GM19239 (cell line): ENCODE measurements around the gene SCYGR8.
"Not testable (repeated sequence)": the region's sequence is repeated elsewhere in the genome, so short reads cannot be mapped to it uniquely, and the experiment has no call there.

Experiments used
- DNase-seq: peaks from one replicate; pipeline ENCODE4 v3.0.0; 2011; ENCODE audit warnings: low spot score; ENCODE audit not compliant: insufficient read length
- FAIRE-seq: peaks from 2 replicates; lab custom pipeline; 2011; peaks lifted over from hg19 to GRCh38; lab: Jason Lieb, UNC

The SCYGR8 gene, protein sequence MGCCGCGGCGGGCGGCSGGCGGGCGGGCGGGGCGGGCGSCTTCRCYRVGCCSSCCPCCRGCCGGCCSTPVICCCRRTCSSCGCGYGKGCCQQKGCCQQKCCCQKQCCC

GRCh38 chr2:227745594-227745993 lies at the start of gene SCYGR8:
TSS of gene SCYGR8 (plus strand) at chr2:227745894. CDS start at chr2:227745894, 0 bp downstream.
- no peak for FAIRE-seq
- no peak for DNase-seq

GRCh38 chr2:227696990-227697679 lies 48.6 kb upstream of the SCYGR8 start:
- no peak for DNase-seq
- FAIRE-seq = no peak

- DNase-seq = no peak
- FAIRE-seq = no peak
Measured at GRCh38 chr2:227701556-227701955, 44.1 kb upstream of the SCYGR8 start.

DNA sequence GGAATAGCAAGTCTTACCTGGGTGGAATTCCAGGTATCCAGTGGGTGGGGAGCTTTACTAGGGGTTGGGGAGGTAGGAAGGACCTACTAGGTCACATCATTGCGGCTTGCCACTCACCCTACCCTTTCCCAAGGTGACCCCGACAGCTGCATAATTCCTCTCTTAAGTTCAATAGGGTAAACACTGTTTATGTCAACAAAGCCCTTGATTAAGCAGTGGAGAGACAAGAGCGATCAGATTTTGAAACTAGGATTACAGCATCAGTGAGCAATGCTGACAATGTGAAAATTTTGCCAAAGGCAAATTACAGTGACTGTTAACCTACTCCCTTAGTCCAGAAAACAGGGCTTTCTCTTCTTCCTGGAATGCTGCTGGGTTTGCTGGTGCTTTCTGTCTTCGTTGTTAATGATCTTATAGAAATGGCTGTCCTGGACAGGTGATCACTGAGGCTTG lies 42.4 kb upstream of the SCYGR8 start:
- no peak for FAIRE-seq
- DNase-seq = no peak

GRCh38 chr2:227703961-227704360 lies 41.7 kb upstream of the SCYGR8 start:
- DNase-seq (no peak), FAIRE-seq (no peak)

GRCh38 chr2:227706859-227707258 lies 38.8 kb upstream of the SCYGR8 start:
- DNase-seq (no peak), FAIRE-seq (no peak)

- FAIRE-seq = no peak
- no peak for DNase-seq
Measured at GRCh38 chr2:227707390-227707789, 38.3 kb upstream of the SCYGR8 start.

- FAIRE-seq (no peak), DNase-seq (no peak)
Measured at GRCh38 chr2:227710986-227711385, 34.7 kb upstream of the SCYGR8 start.

- no peak for DNase-seq
- FAIRE-seq = no peak
Measured at GRCh38 chr2:227713291-227713690, 32.4 kb upstream of the SCYGR8 start.

- DNase-seq (no peak), FAIRE-seq (no peak)
Measured at GRCh38 chr2:227716501-227716900, 29.2 kb upstream of the SCYGR8 start.

DNA sequence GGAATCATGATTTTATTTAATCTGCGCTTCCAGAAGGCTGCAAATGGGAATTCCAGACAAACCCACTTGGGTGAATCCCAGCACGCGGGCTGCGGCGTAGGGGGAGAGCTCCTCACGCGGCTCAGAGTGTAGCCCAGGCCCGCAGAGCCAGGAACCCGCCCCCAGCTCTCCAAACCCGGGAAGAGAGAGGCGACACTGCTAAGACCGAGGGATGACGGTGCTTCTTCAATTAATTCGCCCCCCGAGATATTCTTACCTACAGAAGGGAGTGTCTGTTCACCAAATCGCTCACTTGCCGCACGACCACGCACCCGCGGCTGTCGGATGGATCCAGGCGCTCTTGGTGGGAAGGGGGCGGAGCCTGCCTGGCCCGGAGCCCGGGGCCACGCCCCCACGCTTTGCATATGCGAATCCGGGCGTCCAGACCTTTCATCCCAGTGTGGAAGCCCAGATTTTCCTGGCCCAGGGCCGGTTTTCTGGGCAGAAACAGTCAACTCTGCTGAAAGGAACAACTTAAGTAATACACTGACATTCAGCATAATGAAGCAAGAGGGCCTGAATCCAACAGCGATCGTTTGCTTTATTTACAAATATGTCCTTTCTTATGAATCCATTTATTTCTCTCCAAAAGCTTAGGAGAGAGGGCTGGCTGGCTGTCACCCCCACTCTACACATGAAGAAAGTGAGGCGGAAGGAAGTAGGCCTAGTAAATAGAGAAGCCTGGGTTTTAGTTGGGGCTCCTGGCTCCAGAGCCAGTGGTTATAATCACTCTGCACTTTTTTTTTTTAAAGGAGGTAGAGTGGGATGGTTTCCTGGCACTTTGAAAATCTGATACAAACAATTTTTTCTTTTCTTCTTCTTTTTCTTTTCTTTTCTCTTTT lies 27.8 kb upstream of the SCYGR8 start, which contains the start of gene SLC19A3:
Gene SLC19A3, minus strand, starts transcription at position 342 of the 881 bp plus-strand sequence. CDS start 15,710 bp downstream, outside the sequence.
- FAIRE-seq (no peak), DNase-seq (no peak)

GRCh38 chr2:227719641-227720040 lies 26.1 kb upstream of the SCYGR8 start:
- FAIRE-seq = no peak
- DNase-seq = no peak

GRCh38 chr2:227720680-227721079 lies 25.0 kb upstream of the SCYGR8 start:
- DNase-seq = no peak
- FAIRE-seq = no peak

DNA sequence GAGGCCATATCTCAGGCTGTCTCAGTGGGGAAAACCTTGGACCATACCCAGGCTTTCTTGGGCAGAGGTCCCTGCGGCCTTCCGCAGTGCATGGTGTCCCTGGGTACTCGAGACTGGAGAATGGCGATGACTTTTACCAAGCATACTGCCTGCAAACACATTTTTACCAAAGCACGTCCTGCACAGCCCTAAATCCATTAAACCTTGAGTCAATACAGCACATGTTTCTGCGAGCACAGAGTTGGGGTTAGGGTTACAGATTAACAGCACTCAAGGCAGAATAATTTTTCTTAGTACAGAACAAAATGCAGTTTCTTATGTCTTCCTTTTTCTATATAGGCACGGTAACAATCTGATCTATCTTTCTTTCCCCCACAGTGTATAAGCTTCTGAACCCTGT lies 22.9 kb upstream of the SCYGR8 start:
- DNase-seq, FAIRE-seq: not testable (repeated sequence)

GRCh38 chr2:227724394-227725039 lies 21.2 kb upstream of the SCYGR8 start, which contains the start of gene SCYGR6:
TSS of gene SCYGR6 (minus strand) at chr2:227724757. CDS start at chr2:227724757, 0 bp downstream.
- FAIRE-seq = no peak

DNA sequence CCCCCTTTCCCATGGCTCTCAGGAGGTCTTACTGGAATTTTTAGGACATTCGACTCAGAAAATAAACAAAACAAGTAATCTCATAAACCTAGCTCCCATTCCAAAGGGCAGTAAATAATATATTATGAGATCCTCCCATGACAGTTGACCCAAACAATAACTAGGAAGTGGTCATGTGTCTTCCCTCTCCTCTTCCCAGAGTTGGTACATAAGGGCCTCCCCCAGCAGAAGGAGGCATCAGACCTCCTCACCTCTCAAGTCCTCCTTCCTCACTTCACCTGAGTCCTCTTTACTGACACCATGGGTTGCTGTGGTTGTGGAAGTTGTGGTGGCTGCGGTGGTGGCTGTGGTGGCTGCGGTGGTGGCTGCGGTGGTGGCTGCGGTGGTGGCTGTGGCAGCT lies 17.7 kb upstream of the SCYGR8 start, which contains the start of gene SCYGR7:
Gene SCYGR7, plus strand, starts transcription at position 301 of the 400 bp plus-strand sequence. Its CDS starts 0 bp downstream, at position 301.
- FAIRE-seq = no peak

More at GRCh38 chr2:227724394-227725039, 21.2 kb upstream of the SCYGR8 start, which contains the start of gene SCYGR6:
- no peak for DNase-seq

GRCh38 chr2:227739351-227739750 lies 6.3 kb upstream of the SCYGR8 start:
- DNase-seq = no peak
- no peak for FAIRE-seq

More for the DNA sequence above, 17.7 kb upstream of the SCYGR8 start, which contains the start of gene SCYGR7:
- no peak for DNase-seq

DNA sequence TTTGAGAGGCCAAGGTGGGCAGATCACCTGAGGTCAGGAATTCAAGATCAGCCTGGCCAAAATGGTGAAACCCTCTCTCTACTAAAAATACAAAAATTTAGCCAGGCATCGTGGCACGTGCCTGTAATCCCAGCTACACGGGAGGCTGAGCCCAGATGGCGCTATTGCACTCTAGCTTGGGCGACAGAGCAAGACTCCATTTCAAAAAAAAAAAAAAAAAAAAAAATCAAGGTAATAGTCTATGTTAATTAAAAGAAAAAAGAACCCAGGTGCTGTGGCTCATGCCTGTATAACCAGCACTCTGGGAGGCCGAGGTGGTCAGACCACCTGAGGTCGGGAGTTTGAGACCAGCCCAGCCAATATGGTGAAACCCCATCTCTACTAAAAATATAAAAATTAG lies 5.0 kb upstream of the SCYGR8 start:
- not testable (repeated sequence) for FAIRE-seq, DNase-seq

DNA sequence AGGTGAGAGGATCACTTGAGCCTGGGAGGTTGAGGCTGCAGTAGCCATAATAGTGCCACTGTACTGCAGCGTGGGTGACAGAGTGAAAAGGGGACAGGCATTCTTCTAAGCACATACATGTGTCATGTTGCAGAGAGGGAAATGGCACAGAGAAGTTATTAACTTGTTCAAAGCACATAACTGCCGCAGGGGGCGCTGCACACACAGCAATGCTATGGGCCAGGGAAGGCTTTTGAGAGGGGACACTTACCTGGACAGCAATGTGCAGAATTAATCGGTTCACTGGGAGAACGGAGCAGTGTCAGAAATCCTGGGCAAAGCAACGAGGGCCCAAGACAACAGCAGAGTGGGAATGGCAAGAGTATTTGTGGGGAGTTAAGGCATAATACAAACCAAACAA lies 2.4 kb downstream of the SCYGR8 start:
- DNase-seq = no peak

DNA sequence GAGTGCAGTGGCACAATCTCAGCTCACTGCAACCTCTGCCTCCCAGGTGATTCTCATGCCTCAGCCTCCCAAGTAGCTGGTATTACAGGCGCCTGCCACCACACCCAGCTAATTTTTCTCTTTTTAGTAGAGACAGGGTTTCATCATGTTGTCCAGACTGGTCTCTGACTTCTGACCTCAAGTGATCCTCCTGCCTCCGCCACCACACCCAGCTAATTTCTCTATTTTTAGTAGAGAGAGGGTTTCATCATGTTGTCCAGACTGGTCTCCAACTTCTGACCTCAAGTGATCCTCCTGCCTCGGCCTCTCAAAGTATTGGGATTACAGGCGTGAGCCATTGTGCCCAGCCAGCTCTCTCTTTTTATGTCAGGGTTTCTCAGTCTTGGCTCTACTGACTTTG lies 10.6 kb downstream of the SCYGR8 start:
- not testable (repeated sequence) for FAIRE-seq, DNase-seq

More for the DNA sequence above, 2.4 kb downstream of the SCYGR8 start:
- no peak for FAIRE-seq
